ENCODE results near the gene NUDT14. TPM values are rescaled to one million over a fixed set of nuclear protein-coding genes. Genes with fewer than 3 reads are reported as not detected.

Gene NUDT14
- total RNA-seq, 4 donors from 2014 or later, result 0.66 to 2.7 (median 1.8) TPM

GRCh38 chr14:105154476-105154871 lies 26.6 kb downstream of the NUDT14 start:
- Histone ChIP-seq H3K4me3 (no peak overlapping the region), H3K36me3 (no peaks in the 10 kb centered on the region), H3K4me1 (peaks cover 0 to 20% (median 0%) of the 10 kb centered on the region in 4 donors), H3K27ac (no peak overlapping the region), H3K9me3 (no peaks in the 10 kb centered on the region), H3K27me3 (no peaks in the 10 kb centered on the region)
- TF ChIP-seq POLR2A (IDR thresholded peaks at IDR 0.05), result no peak
- TF ChIP-seq, protein P1, sequence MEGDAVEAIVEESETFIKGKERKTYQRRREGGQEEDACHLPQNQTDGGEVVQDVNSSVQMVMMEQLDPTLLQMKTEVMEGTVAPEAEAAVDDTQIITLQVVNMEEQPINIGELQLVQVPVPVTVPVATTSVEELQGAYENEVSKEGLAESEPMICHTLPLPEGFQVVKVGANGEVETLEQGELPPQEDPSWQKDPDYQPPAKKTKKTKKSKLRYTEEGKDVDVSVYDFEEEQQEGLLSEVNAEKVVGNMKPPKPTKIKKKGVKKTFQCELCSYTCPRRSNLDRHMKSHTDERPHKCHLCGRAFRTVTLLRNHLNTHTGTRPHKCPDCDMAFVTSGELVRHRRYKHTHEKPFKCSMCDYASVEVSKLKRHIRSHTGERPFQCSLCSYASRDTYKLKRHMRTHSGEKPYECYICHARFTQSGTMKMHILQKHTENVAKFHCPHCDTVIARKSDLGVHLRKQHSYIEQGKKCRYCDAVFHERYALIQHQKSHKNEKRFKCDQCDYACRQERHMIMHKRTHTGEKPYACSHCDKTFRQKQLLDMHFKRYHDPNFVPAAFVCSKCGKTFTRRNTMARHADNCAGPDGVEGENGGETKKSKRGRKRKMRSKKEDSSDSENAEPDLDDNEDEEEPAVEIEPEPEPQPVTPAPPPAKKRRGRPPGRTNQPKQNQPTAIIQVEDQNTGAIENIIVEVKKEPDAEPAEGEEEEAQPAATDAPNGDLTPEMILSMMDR (IDR thresholded peaks at IDR 0.05), result no peak
- TF ChIP-seq EP300 (IDR thresholded peaks at IDR 0.05), result no peak
- no peak for DNase-seq (ENCODE audit: low spot score in 2 of 2)
- 59 to 66% methylated on average over 12 of the region's 12 CpGs for WGBS, 2 donors

GRCh38 chr14:105153739-105154475 lies 27.2 kb downstream of the NUDT14 start:
- H3K27me3 ChIP-seq, result no peaks in the 10 kb centered on the region
- H3K36me3 ChIP-seq, result no peaks in the 10 kb centered on the region
- DNase-seq (ENCODE audit: low spot score in 2 of 2), result no peak
- no peaks in the 10 kb centered on the region for H3K9me3 ChIP-seq
- 80 to 82% methylated on average over 23 to 26 of the region's 26 CpGs for WGBS, 2 donors
- H3K4me1 ChIP-seq, result peaks cover 0 to 20% (median 0%) of the 10 kb centered on the region in 4 donors
- H3K27ac ChIP-seq, result peak overlapping the region in 1 of 4 donors; percentile 22
- no peak for TF ChIP-seq POLR2A (IDR thresholded peaks at IDR 0.05)
- TF ChIP-seq EP300 (IDR thresholded peaks at IDR 0.05), result no peak
- TF ChIP-seq, protein P1 (IDR thresholded peaks at IDR 0.05), result no peak
- H3K4me3 ChIP-seq, result no peak overlapping the region

DNA sequence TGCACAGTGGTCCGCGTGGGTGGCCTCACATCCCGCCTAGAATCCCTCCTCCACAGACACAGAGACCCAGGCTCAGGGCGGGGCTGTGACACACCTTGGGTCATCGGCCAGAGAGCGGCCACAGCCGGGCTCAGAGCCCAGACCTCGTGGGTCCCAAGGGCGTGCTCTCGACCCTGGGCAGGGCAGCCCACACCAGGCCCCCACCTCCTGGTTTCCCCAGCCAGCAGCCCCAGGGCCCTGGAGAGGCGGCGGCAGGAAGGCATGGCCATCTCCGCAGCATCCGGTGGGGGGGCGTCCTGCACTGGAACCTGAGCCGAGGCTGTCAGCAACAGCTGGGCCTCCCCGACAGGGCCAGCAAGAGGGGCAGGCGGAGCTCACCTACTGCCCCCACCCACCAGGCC lies 27.8 kb downstream of the NUDT14 start:
- no peak for DNase-seq (ENCODE audit: low spot score in 2 of 2)
- H3K4me1 ChIP-seq, result peaks cover 0 to 20% (median 0%) of the 10 kb centered on the region in 4 donors
- no peaks in the 10 kb centered on the region for H3K27me3 ChIP-seq

DNA sequence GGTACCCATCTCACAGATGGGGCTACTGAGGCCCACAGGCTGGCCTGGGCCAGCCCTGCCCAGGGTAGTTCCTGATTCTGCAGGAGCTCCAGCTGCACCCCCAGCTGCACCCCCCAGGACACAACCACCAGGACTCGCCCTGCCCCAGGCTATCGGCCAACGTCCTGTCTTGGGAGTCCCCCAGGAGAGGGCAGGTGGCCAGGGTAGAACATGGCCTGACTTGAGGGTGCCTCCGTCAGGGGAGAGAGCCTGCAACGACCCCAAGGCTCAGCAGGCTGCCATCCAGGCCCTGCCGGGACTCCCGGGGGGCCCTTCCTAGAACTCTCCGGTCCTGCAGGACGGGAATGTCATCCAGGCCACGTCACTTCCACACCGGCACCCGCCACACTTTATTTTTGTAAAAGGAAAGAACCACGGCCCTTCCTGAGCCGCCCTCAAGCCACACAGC lies 28.3 kb downstream of the NUDT14 start:
- DNase-seq (ENCODE audit: low spot score in 2 of 2), result no peak
- no peak for TF ChIP-seq EP300 (IDR thresholded peaks at IDR 0.05)
- TF ChIP-seq, protein P1 (IDR thresholded peaks at IDR 0.05), result no peak
- no peak for TF ChIP-seq POLR2A (IDR thresholded peaks at IDR 0.05)
- Histone ChIP-seq H3K36me3 (peaks cover 0 to 8% (median 0%) of the 10 kb centered on the region in 3 donors), H3K27ac (no peak overlapping the region), H3K9me3 (no peaks in the 10 kb centered on the region), H3K27me3 (no peaks in the 10 kb centered on the region), H3K4me3 (no peak overlapping the region), H3K4me1 (peaks cover 0 to 20% (median 0%) of the 10 kb centered on the region in 4 donors)
- 49 to 83% methylated on average over 1 to 12 of the region's 14 CpGs for WGBS, 2 donors

More for the DNA sequence above, 27.8 kb downstream of the NUDT14 start:
- TF ChIP-seq POLR2A (IDR thresholded peaks at IDR 0.05), result no peak
- TF ChIP-seq, protein P1 (IDR thresholded peaks at IDR 0.05), result no peak
- TF ChIP-seq EP300 (IDR thresholded peaks at IDR 0.05), result no peak
- WGBS, 2 donors, result 37 to 50% methylated on average over 2 to 14 of the region's 18 CpGs
- Histone ChIP-seq H3K9me3 (no peaks in the 10 kb centered on the region), H3K4me3 (no peak overlapping the region), H3K27ac (peak overlapping the region in 1 of 4 donors; percentile 22), H3K36me3 (peaks cover 0 to 3% (median 0%) of the 10 kb centered on the region in 3 donors)

Data from tibial nerve (tissue), 4 donors.